ENCODE data around the gene ACTA1.
A peak's percentile ranks its signal among the peaks of the same experiment; 100 is the strongest.

Gene ACTA1

DNA sequence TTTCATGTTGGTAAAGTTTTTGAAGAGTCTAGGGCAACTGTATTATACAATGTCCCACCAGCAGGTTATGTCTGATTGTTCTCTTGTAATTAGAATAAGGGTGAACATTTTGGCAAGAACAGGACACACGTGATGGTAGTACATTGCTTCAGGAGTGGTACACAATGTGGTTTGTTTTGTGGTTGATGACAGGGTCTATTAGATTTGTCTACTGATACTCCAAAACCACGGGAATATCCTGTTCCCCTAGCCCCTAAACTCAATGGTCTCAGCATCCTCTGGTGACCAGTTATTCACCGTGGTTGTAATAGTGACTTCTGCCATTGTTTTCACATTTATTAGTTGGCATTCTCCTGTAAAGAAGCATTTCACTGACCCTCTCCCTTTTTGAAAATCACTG, 22.1 kb upstream of the ACTA1 start:
- peak; percentile 30 for DNase-seq (ENCODE audit: low read depth)
- TF ChIP-seq, protein P1, sequence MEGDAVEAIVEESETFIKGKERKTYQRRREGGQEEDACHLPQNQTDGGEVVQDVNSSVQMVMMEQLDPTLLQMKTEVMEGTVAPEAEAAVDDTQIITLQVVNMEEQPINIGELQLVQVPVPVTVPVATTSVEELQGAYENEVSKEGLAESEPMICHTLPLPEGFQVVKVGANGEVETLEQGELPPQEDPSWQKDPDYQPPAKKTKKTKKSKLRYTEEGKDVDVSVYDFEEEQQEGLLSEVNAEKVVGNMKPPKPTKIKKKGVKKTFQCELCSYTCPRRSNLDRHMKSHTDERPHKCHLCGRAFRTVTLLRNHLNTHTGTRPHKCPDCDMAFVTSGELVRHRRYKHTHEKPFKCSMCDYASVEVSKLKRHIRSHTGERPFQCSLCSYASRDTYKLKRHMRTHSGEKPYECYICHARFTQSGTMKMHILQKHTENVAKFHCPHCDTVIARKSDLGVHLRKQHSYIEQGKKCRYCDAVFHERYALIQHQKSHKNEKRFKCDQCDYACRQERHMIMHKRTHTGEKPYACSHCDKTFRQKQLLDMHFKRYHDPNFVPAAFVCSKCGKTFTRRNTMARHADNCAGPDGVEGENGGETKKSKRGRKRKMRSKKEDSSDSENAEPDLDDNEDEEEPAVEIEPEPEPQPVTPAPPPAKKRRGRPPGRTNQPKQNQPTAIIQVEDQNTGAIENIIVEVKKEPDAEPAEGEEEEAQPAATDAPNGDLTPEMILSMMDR (conservative IDR thresholded peaks at IDR 0.05; ENCODE audit: low read depth, low read length), result no peak

DNA sequence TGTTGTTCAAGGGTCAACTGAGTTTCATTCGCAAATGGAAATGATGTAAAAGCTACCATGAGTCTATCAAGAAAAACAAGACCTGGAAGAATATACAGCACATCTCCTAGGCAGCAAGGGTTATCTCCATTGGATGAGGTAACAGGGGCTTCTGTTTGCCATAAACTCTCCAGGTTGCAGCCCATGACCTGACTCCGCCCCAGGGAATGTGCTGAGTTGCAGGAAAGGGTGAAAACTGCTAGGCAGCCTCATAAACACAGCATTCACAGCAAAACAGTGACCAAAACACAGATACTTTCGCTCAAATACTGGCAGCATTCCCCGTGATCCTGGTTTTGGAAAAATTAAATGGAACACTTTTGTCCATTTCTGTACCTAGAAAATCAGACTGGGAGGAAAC, 20.2 kb upstream of the ACTA1 start:
- TF ChIP-seq, protein P1 (conservative IDR thresholded peaks at IDR 0.05; ENCODE audit: low read depth, low read length), result no peak
- peak; percentile 13 for DNase-seq (ENCODE audit: low read depth)
- no peak overlapping the region for H3K4me3 ChIP-seq (ENCODE audit: low read depth, low read length)

More for the DNA sequence above, 22.1 kb upstream of the ACTA1 start:
- H3K4me3 ChIP-seq (ENCODE audit: low read depth, low read length), result no peak overlapping the region

DNA sequence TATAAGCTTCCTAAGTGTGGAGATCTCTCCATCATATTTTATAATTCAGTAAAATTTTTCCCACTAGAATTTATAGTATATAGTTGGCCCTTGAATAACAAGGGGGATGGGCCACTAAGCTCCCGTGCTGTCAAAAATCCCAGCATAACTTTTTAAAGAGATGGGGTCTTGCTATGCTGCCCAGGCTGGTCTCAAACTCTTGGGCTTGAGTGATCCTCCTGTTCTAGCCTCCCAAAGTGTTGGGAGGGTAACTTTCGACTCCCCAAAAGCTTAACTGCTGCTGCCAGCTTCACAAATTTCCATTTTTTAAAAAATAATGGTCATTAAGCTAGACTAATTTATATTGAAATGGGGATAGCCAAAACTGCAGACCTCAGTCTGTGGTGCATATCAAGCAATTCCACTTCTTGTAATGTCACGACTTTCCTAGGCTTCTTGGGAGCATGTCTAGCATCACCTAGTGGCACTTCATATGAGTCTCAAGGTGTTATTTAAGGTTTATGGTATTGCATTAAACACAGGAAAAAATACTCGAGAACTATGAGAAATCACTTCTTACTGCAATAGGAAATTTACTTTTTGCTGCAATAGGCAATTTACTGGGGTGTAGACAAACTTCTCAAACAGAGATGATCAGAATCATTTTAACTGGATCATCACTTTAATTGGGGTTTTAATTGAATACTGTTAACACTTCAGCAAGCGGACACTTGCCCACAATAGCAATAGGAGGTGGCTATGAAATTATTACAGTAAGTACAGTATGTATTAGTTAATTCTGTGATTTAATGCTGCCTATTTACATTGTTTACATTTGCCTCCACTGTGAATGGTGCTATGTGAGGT, 19.3 kb upstream of the ACTA1 start:
- H3K4me3 ChIP-seq (ENCODE audit: low read depth, low read length), result no peak overlapping the region
- DNase-seq (ENCODE audit: low read depth), result peak; percentile 68
- TF ChIP-seq, protein P1 (conservative IDR thresholded peaks at IDR 0.05; ENCODE audit: low read depth, low read length), result peak; percentile 74

DNA sequence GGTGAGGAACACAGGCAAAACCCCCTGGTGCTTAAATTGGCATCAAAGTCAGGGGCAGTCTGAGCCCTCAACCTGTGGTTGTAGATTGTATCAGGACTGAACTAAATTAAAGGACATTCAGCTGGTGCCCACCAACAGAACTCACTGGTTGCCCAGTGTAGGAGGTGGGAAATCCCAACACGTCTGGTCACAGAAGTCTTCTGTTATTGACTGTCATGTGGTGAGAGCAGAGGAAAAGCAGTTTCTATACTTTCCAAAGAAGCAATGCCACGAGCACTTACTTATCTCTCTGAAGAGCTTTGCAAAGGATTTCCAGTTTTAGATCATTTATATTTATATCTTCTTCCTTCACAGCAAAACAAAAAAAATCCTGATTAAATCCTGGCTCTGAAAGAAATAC, 15.0 kb upstream of the ACTA1 start:
- H3K4me3 ChIP-seq (ENCODE audit: low read depth, low read length), result no peak overlapping the region
- DNase-seq (ENCODE audit: low read depth), result no peak
- TF ChIP-seq, protein P1 (conservative IDR thresholded peaks at IDR 0.05; ENCODE audit: low read depth, low read length), result no peak

DNA sequence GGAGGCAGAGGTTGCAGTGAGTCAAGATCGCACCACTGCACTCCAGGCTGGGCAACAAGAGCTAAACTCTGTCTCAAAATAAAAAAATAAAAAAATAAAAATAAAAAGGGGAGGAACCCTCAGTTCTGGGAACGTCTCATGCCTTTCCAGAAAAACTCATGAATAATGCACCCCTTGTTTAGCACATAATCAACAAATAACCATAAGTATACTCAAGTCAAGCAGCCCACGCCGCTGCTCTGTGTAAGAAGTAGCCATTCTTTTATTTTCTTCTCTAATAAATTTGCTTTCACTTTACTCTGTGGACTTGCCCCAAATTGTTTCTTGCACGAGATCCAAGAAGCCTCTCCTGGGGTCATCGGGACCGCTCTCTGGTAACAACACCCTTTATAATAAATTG, 14.5 kb upstream of the ACTA1 start:
- H3K4me3 ChIP-seq (ENCODE audit: low read depth, low read length), result no peak overlapping the region
- TF ChIP-seq, protein P1 (conservative IDR thresholded peaks at IDR 0.05; ENCODE audit: low read depth, low read length), result no peak
- no peak for DNase-seq (ENCODE audit: low read depth)

DNA sequence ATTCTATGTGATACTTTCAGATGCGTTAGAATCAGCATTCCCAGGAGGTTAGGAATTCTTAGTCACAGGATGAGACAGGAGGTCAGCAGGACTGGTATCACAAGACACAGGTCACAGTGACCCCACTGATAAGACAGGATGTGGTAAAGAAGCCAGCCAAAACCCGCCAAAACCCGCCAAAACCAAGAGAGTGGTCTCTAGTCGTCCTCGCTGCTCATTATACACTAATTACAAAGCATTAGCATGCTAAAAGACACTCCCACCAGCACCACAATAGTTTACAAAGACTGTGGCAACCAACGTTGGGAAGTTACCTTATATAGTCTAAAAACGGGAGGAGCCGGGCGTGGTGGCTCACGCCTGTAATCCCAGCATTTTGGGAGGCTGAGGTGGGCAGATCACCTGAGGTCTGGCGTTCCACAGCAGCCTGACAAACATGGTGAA, 13.9 kb upstream of the ACTA1 start:
- TF ChIP-seq, protein P1 (conservative IDR thresholded peaks at IDR 0.05; ENCODE audit: low read depth, low read length), result no peak
- H3K4me3 ChIP-seq (ENCODE audit: low read depth, low read length), result no peak overlapping the region
- DNase-seq (ENCODE audit: low read depth), result no peak

DNA sequence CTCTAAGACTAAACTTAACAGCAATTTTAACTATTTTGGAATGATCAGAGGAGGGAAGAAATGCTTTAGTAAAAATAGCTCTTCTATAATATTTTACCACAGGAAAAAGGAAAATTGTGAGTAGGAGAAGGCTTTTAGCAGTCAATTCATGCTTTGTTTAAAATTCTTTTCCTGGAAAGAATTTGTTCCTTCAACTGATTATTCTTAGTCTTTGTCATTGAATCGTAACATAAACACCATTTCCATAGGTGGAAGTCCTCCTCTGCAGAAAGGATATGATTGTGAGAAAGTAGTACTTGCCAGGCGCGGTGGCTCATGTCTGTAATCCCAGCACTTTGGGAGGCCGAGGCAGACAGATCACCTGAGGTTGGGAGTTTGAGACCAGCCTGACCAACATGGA, 11.9 kb upstream of the ACTA1 start:
- TF ChIP-seq, protein P1 (conservative IDR thresholded peaks at IDR 0.05; ENCODE audit: low read depth, low read length), result no peak
- H3K4me3 ChIP-seq (ENCODE audit: low read depth, low read length), result no peak overlapping the region
- no peak for DNase-seq (ENCODE audit: low read depth)

All from choroid plexus epithelial cell (primary cell).